ENCODE data around the gene ACTN4. TPM values are rescaled to one million over a fixed set of nuclear protein-coding genes. Genes with fewer than 3 reads are reported as not detected.

ACTN4 gene
- total RNA-seq, 5 donors from 2014 or later (not counting 1 experiment from before 2014, with no cell fraction given): 100.0 to 201 (median 175) TPM

DNA sequence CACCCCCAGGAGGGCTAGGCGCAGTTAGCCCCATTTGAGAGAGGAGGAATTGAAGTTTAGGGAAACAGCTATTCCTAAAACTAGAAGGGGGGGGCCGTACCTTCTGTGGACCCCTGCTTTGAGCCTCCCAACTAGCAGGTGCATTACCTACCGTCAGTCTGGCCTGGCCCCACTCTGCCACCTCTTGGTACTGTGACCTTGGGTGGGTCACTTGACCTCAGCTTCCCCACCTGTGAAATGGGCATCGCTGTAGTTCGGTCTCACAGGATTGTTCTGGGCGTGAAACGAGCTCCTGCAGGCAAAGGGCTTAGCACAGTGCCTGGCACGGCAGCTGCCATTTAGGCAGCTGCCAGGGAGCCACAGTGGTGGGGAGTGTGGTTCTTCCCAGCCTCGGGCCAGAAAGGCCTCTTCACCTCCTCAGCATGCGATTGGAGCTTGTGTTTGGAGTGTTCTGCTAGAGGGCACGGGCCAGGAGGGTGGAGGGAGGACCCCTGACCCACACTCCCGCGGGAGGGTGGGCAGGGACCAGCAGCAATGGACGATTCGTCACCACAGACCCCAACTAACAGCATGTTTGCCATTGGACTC, 64.8 kb downstream of the ACTN4 start:
- no peak for ATAC-seq (replicated peaks in 1 of 4)
- H3K9me3 Mint-ChIP-seq: no peaks in the 10 kb centered on the region
- Histone ChIP-seq H3K4me3 (ENCODE audit: control insufficient read depth in 1 of 2, extremely low read depth in 1 of 2, low read length in 1 of 2) (no peak overlapping the region), H3K9me3 (no peaks in the 10 kb centered on the region), H3K4me1 (ENCODE audit: control insufficient read depth in 1 of 2, extremely low read depth in 1 of 2, insufficient read depth in 2 of 2, low read length in 2 of 2) (no peaks in the 10 kb centered on the region), H3K27me3 (replicated peaks in 1 of 2; ENCODE audit: control insufficient read depth in 2 of 2, extremely low read depth in 1 of 2, insufficient read depth in 2 of 2, low read length in 1 of 2) (no peaks in the 10 kb centered on the region), H3K27ac (ENCODE audit: low read length) (no peak overlapping the region), H3K36me3 (ENCODE audit: control insufficient read depth in 2 of 2, extremely low read depth in 1 of 2, insufficient read depth in 1 of 2, low read length in 1 of 2) (peaks cover 19 to 85% of the 10 kb centered on the region in 2 donors)
- no peak overlapping the region for H3K4me3 Mint-ChIP-seq
- H3K27me3 Mint-ChIP-seq: no peaks in the 10 kb centered on the region
- CTCF ChIA-PET: interaction anchor here in 1 of 2 donors (0.5 kb wide), 3 partner anchors 11 to 1593 kb away, joined by 3 to 5 read pairs (median 3); no protein-coding TSS in a partner anchor
- POLR2A ChIA-PET: interaction anchor here in 1 of 2 donors (0.5 kb wide), 1 partner anchor 189 kb away, joined by 5 read pairs; no protein-coding TSS in a partner anchor
- H3K27ac Mint-ChIP-seq: no peak overlapping the region
- H3K36me3 Mint-ChIP-seq: peaks cover 34% of the 10 kb centered on the region
- 95% methylated on average over 7 of the region's 15 CpGs for WGBS (ENCODE audit: insufficient coverage)
- no peak for DNase-seq
- H3K4me1 Mint-ChIP-seq: no peaks in the 10 kb centered on the region

DNA sequence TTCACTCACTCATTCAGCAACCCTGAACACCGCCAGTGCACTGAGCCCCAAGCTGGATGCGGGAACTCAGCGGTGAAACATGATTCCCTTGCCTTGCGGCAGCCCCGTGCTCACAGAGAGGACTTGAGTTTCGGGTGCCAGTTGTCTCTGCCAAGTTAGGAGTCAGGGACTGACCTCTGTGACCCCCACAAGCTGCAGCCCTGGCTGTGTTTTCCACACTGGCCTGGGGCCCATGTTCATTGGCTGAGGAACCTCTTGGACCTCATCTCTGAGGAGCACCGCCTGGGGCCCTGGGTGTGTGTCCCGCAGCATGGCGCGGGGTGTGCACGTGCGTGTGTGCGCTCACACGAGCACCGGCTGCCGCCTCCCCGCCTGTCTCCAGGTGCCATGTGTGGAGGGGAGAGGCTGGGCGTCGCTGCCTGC, 65.8 kb downstream of the ACTN4 start:
- Mint-ChIP-seq H3K4me3 (no peak overlapping the region), H3K36me3 (peaks cover 35% of the 10 kb centered on the region), H3K4me1 (no peaks in the 10 kb centered on the region), H3K9me3 (no peaks in the 10 kb centered on the region), H3K27me3 (no peaks in the 10 kb centered on the region), H3K27ac (no peak overlapping the region)
- DNase-seq: no peak
- Histone ChIP-seq H3K27ac (ENCODE audit: low read length) (no peak overlapping the region), H3K4me1 (ENCODE audit: control insufficient read depth in 1 of 2, extremely low read depth in 1 of 2, insufficient read depth in 2 of 2, low read length in 2 of 2) (no peaks in the 10 kb centered on the region), H3K9me3 (no peaks in the 10 kb centered on the region), H3K36me3 (ENCODE audit: control insufficient read depth in 2 of 2, extremely low read depth in 1 of 2, insufficient read depth in 1 of 2, low read length in 1 of 2) (peaks cover 21 to 83% of the 10 kb centered on the region in 2 donors), H3K27me3 (replicated peaks in 1 of 2; ENCODE audit: control insufficient read depth in 2 of 2, extremely low read depth in 1 of 2, insufficient read depth in 2 of 2, low read length in 1 of 2) (no peaks in the 10 kb centered on the region), H3K4me3 (ENCODE audit: control insufficient read depth in 1 of 2, extremely low read depth in 1 of 2, low read length in 1 of 2) (no peak overlapping the region)
- ChIA-PET POLR2A (no interaction called here), CTCF (no interaction called here)
- ATAC-seq (replicated peaks in 1 of 4): no peak
- 100% methylated on average over 6 of the region's 19 CpGs for WGBS (ENCODE audit: insufficient coverage)

DNA sequence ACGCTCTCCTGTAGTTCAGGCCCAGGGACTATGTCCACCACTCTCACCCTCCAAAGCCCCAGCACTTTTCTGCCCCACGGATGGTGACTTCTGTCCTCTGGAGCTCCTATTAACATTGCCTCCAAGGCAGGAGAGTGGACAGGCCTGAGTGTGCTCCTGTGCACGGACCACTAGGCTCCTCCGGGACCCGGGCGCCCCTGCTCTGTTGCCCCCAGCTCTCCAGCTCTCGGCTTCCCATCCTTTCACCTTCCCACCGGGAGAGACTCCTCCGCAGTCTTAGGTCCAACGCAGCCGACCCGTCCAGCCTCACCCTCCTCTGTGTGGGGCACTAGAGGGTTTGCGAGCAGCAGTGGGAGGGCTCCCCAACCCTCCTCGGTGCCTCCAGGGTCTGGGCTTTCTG, 66.4 kb downstream of the ACTN4 start:
- POLR2A ChIA-PET: no interaction called here
- Mint-ChIP-seq H3K9me3 (no peaks in the 10 kb centered on the region), H3K36me3 (peaks cover 30% of the 10 kb centered on the region), H3K4me1 (no peaks in the 10 kb centered on the region), H3K27me3 (no peaks in the 10 kb centered on the region), H3K27ac (peak overlapping the region in 1 of 2 donors; percentile 28), H3K4me3 (no peak overlapping the region)
- H3K9me3 ChIP-seq: no peaks in the 10 kb centered on the region
- 98% methylated on average over 9 of the region's 14 CpGs for WGBS (ENCODE audit: insufficient coverage)
- H3K36me3 ChIP-seq (ENCODE audit: control insufficient read depth in 2 of 2, extremely low read depth in 1 of 2, insufficient read depth in 1 of 2, low read length in 1 of 2): peaks cover 21 to 77% of the 10 kb centered on the region in 2 donors
- H3K4me3 ChIP-seq (ENCODE audit: control insufficient read depth in 1 of 2, extremely low read depth in 1 of 2, low read length in 1 of 2): no peak overlapping the region
- no peak for DNase-seq
- no peaks in the 10 kb centered on the region for H3K27me3 ChIP-seq (replicated peaks in 1 of 2; ENCODE audit: control insufficient read depth in 2 of 2, extremely low read depth in 1 of 2, insufficient read depth in 2 of 2, low read length in 1 of 2)
- no peaks in the 10 kb centered on the region for H3K4me1 ChIP-seq (ENCODE audit: control insufficient read depth in 1 of 2, extremely low read depth in 1 of 2, insufficient read depth in 2 of 2, low read length in 2 of 2)
- H3K27ac ChIP-seq (ENCODE audit: low read length): no peak overlapping the region
- CTCF ChIA-PET: no interaction called here
- no peak for ATAC-seq (replicated peaks in 1 of 4)

DNA sequence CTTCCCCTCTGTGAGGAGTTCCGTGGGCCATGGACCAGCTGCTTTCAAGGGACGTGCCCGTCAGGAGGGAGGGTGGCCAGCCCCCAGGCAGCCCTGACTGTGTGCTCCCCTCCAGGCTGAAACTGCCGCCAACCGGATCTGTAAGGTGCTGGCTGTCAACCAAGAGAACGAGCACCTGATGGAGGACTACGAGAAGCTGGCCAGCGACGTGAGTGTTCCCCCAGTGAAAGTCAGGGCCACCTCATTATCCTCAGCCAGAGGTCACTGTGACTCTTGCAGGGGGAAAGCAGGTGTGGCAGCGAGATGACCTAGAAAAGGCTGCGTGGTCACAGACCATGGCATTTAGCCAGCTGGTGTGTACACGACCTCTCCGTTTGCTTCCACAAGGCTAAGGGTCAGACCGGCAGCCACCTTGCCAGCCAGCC, 66.9 kb downstream of the ACTN4 start:
- H3K27ac ChIP-seq (ENCODE audit: low read length): no peak overlapping the region
- no peak overlapping the region for H3K27ac Mint-ChIP-seq

DNA sequence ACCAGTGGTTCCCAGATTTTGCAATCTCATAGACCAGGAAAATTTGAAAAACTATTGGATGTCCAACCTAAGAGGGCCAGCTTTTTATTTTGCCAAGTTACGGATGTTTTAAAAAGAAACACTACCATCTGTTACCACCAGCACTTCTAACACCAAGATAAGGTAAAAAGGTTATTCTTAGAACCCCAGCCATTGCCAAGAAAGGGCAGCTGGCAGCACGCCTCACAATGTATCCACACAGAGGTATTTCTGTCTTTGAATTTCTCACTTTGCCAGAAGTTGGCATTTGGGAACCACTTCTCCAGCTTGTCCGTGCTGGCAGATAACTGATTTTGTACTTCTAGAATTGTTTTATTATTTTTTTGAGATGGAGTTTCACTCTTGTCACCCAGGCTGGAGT, 68.1 kb downstream of the ACTN4 start:
- no peak overlapping the region for H3K4me3 Mint-ChIP-seq
- no peak overlapping the region for H3K4me3 ChIP-seq (ENCODE audit: control insufficient read depth in 1 of 2, extremely low read depth in 1 of 2, low read length in 1 of 2)
- H3K9me3 Mint-ChIP-seq: no peaks in the 10 kb centered on the region
- ChIA-PET POLR2A (no interaction called here), CTCF (no interaction called here)
- DNase-seq (no peak), ATAC-seq (replicated peaks in 1 of 4) (no peak)
- H3K4me1 Mint-ChIP-seq: no peaks in the 10 kb centered on the region
- peaks cover 16 to 68% of the 10 kb centered on the region in 2 donors for H3K36me3 ChIP-seq (ENCODE audit: control insufficient read depth in 2 of 2, extremely low read depth in 1 of 2, insufficient read depth in 1 of 2, low read length in 1 of 2)
- H3K36me3 Mint-ChIP-seq: peaks cover 25% of the 10 kb centered on the region
- no peaks in the 10 kb centered on the region for H3K27me3 Mint-ChIP-seq
- no peaks in the 10 kb centered on the region for H3K9me3 ChIP-seq
- no peaks in the 10 kb centered on the region for H3K27me3 ChIP-seq (replicated peaks in 1 of 2; ENCODE audit: control insufficient read depth in 2 of 2, extremely low read depth in 1 of 2, insufficient read depth in 2 of 2, low read length in 1 of 2)
- H3K4me1 ChIP-seq (ENCODE audit: control insufficient read depth in 1 of 2, extremely low read depth in 1 of 2, insufficient read depth in 2 of 2, low read length in 2 of 2): no peaks in the 10 kb centered on the region
- no CpG with 5 or more reads among the region's 3 CpGs for WGBS (ENCODE audit: insufficient coverage)
- no peak overlapping the region for H3K27ac Mint-ChIP-seq
- H3K27ac ChIP-seq (ENCODE audit: low read length): no peak overlapping the region

More for the DNA sequence above, 66.9 kb downstream of the ACTN4 start:
- no peaks in the 10 kb centered on the region for H3K9me3 ChIP-seq
- WGBS (ENCODE audit: insufficient coverage): 98% methylated on average over 12 of the region's 14 CpGs
- ATAC-seq (replicated peaks in 1 of 4) (no peak), DNase-seq (no peak)
- H3K36me3 Mint-ChIP-seq: peaks cover 28% of the 10 kb centered on the region
- no peaks in the 10 kb centered on the region for H3K9me3 Mint-ChIP-seq
- no peak overlapping the region for H3K4me3 ChIP-seq (ENCODE audit: control insufficient read depth in 1 of 2, extremely low read depth in 1 of 2, low read length in 1 of 2)
- H3K4me1 Mint-ChIP-seq: no peaks in the 10 kb centered on the region
- peaks cover 21 to 72% of the 10 kb centered on the region in 2 donors for H3K36me3 ChIP-seq (ENCODE audit: control insufficient read depth in 2 of 2, extremely low read depth in 1 of 2, insufficient read depth in 1 of 2, low read length in 1 of 2)
- no peak overlapping the region for H3K4me3 Mint-ChIP-seq
- H3K27me3 Mint-ChIP-seq: no peaks in the 10 kb centered on the region
- no peaks in the 10 kb centered on the region for H3K27me3 ChIP-seq (replicated peaks in 1 of 2; ENCODE audit: control insufficient read depth in 2 of 2, extremely low read depth in 1 of 2, insufficient read depth in 2 of 2, low read length in 1 of 2)
- H3K4me1 ChIP-seq (ENCODE audit: control insufficient read depth in 1 of 2, extremely low read depth in 1 of 2, insufficient read depth in 2 of 2, low read length in 2 of 2): no peaks in the 10 kb centered on the region
- CTCF ChIA-PET: no interaction called here
- POLR2A ChIA-PET: no interaction called here

DNA sequence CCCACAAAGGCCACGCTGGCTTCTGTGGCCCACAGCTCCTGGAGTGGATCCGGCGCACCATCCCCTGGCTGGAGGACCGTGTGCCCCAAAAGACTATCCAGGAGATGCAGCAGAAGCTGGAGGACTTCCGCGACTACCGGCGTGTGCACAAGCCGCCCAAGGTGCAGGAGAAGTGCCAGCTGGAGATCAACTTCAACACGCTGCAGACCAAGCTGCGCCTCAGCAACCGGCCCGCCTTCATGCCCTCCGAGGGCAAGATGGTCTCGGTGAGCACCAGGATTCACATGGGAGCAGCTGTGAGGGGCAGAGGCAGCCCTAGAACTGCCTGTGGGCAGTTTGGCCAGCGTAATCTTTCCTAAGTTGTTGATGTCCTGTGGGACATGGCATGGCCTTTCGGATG, 69.6 kb downstream of the ACTN4 start:
- H3K27ac ChIP-seq (ENCODE audit: low read length): no peak overlapping the region
- no peaks in the 10 kb centered on the region for H3K9me3 ChIP-seq
- no peak overlapping the region for H3K27ac Mint-ChIP-seq
- peaks cover 13% of the 10 kb centered on the region for H3K36me3 Mint-ChIP-seq
- ATAC-seq (replicated peaks in 1 of 4) (no peak), DNase-seq (no peak)
- POLR2A ChIA-PET: no interaction called here
- no peaks in the 10 kb centered on the region for H3K27me3 ChIP-seq (replicated peaks in 1 of 2; ENCODE audit: control insufficient read depth in 2 of 2, extremely low read depth in 1 of 2, insufficient read depth in 2 of 2, low read length in 1 of 2)
- 97% methylated on average over 14 of the region's 17 CpGs for WGBS (ENCODE audit: insufficient coverage)
- H3K9me3 Mint-ChIP-seq: no peaks in the 10 kb centered on the region
- H3K4me1 ChIP-seq (ENCODE audit: control insufficient read depth in 1 of 2, extremely low read depth in 1 of 2, insufficient read depth in 2 of 2, low read length in 2 of 2): no peaks in the 10 kb centered on the region
- H3K27me3 Mint-ChIP-seq: no peaks in the 10 kb centered on the region
- no peak overlapping the region for H3K4me3 Mint-ChIP-seq
- CTCF ChIA-PET: no interaction called here
- peaks cover 16 to 60% of the 10 kb centered on the region in 2 donors for H3K36me3 ChIP-seq (ENCODE audit: control insufficient read depth in 2 of 2, extremely low read depth in 1 of 2, insufficient read depth in 1 of 2, low read length in 1 of 2)
- H3K4me3 ChIP-seq (ENCODE audit: control insufficient read depth in 1 of 2, extremely low read depth in 1 of 2, low read length in 1 of 2): no peak overlapping the region
- no peaks in the 10 kb centered on the region for H3K4me1 Mint-ChIP-seq

DNA sequence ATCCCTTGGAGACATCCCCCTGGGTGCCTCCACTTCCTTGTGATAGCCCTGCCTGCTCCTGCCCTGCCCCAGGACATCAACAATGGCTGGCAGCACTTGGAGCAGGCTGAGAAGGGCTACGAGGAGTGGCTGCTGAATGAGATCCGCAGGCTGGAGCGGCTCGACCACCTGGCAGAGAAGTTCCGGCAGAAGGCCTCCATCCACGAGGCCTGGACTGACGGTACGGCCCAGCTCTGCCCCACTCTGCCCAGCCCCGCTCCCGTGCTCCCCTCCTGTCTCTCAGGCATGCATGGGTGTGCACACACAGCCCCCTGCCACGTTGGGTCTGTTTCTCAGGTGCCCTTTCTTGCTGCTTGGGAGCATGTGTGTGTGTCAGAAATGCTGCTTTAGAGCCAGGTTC, 70.4 kb downstream of the ACTN4 start:
- Histone ChIP-seq H3K27me3 (replicated peaks in 1 of 2; ENCODE audit: control insufficient read depth in 2 of 2, extremely low read depth in 1 of 2, insufficient read depth in 2 of 2, low read length in 1 of 2) (no peaks in the 10 kb centered on the region), H3K4me3 (ENCODE audit: control insufficient read depth in 1 of 2, extremely low read depth in 1 of 2, low read length in 1 of 2) (no peak overlapping the region), H3K9me3 (no peaks in the 10 kb centered on the region), H3K4me1 (ENCODE audit: control insufficient read depth in 1 of 2, extremely low read depth in 1 of 2, insufficient read depth in 2 of 2, low read length in 2 of 2) (no peaks in the 10 kb centered on the region), H3K27ac (ENCODE audit: low read length) (no peak overlapping the region), H3K36me3 (ENCODE audit: control insufficient read depth in 2 of 2, extremely low read depth in 1 of 2, insufficient read depth in 1 of 2, low read length in 1 of 2) (peaks cover 16 to 60% of the 10 kb centered on the region in 2 donors)
- WGBS (ENCODE audit: insufficient coverage): 97% methylated on average over 10 of the region's 11 CpGs
- H3K27me3 Mint-ChIP-seq: no peaks in the 10 kb centered on the region
- POLR2A ChIA-PET: no interaction called here
- H3K4me1 Mint-ChIP-seq: no peaks in the 10 kb centered on the region
- H3K27ac Mint-ChIP-seq: no peak overlapping the region
- CTCF ChIA-PET: no interaction called here
- ATAC-seq (replicated peaks in 1 of 4) (no peak), DNase-seq (no peak)
- H3K4me3 Mint-ChIP-seq: no peak overlapping the region
- peaks cover 13% of the 10 kb centered on the region for H3K36me3 Mint-ChIP-seq
- H3K9me3 Mint-ChIP-seq: no peaks in the 10 kb centered on the region

Measured in T-cell (primary cell).